Ectodermal cell (in vitro differentiated cells): ENCODE data around the gene DPEP2.

Experiments used
- H3K27ac ChIP-seq: 2 replicates; pipeline ENCODE4 v1.7.0; 2013; ENCODE audit warnings: mild to moderate bottlenecking, low read depth, low read length; ENCODE audit not compliant: insufficient read depth, poor library complexity, severe bottlenecking
- H3K27me3 ChIP-seq: 2 replicates; pipeline ENCODE4 v1.7.0; 2013; ENCODE audit warnings: mild to moderate bottlenecking, low read length; ENCODE audit not compliant: insufficient read depth, control insufficient read depth, poor library complexity, severe bottlenecking
- H3K36me3 ChIP-seq: one replicate; pipeline ENCODE4 v1.7.0; 2013; ENCODE audit warnings: low read length; ENCODE audit not compliant: control insufficient read depth, insufficient read depth
- H3K4me1 ChIP-seq: one replicate; pipeline ENCODE4 v1.7.0; 2013; ENCODE audit warnings: low read length; ENCODE audit not compliant: control insufficient read depth, insufficient read depth
- H3K4me3 ChIP-seq: 2 replicates; pipeline ENCODE4 v1.7.0; 2013; ENCODE audit warnings: low read depth, low read length, control low read depth; ENCODE audit not compliant: insufficient read depth
- H3K9me3 ChIP-seq: 2 replicates; pipeline ENCODE4 v1.7.0; 2013; ENCODE audit warnings: mild to moderate bottlenecking, low read length, moderate library complexity; ENCODE audit not compliant: control insufficient read depth
- WGBS, 2 experiments: methylation state at CpG; one replicate each; pipeline ENCODE4 v1.1.7; 2013; ENCODE audit warnings: missing lambda C conversion rate in 2 of 2; 5-methylcytosine and 5-hydroxymethylcytosine counted together

The DPEP2 gene

GRCh38 chr16:67954421-67955196 is 44.7 kb downstream of the DPEP2 start:
- Histone ChIP-seq H3K9me3 (no peaks in the 10 kb centered on the region), H3K4me3 (no peak overlapping the region), H3K36me3 (no peaks in the 10 kb centered on the region), H3K4me1 (no peaks in the 10 kb centered on the region), H3K27me3 (no peaks in the 10 kb centered on the region), H3K27ac (no peak overlapping the region)
- WGBS, 2 experiments, result 94 to 97% methylated on average over 10 of the region's 10 CpGs

GRCh38 chr16:67953641-67954375 is 45.5 kb downstream of the DPEP2 start:
- 93 to 94% methylated on average over 7 of the region's 8 CpGs for WGBS, 2 experiments
- no peaks in the 10 kb centered on the region for H3K4me1 ChIP-seq
- no peaks in the 10 kb centered on the region for H3K36me3 ChIP-seq
- H3K27ac ChIP-seq, result no peak overlapping the region
- no peaks in the 10 kb centered on the region for H3K9me3 ChIP-seq
- no peaks in the 10 kb centered on the region for H3K27me3 ChIP-seq
- H3K4me3 ChIP-seq, result no peak overlapping the region

GRCh38 chr16:67951485-67951884 is 47.8 kb downstream of the DPEP2 start:
- Histone ChIP-seq H3K4me1 (no peaks in the 10 kb centered on the region), H3K9me3 (no peaks in the 10 kb centered on the region), H3K27ac (no peak overlapping the region), H3K36me3 (no peaks in the 10 kb centered on the region), H3K4me3 (no peak overlapping the region), H3K27me3 (no peaks in the 10 kb centered on the region)
- WGBS, 2 experiments, result 93 to 94% methylated on average over 12 of the region's 12 CpGs

GRCh38 chr16:67950335-67950843 is 48.9 kb downstream of the DPEP2 start:
- Histone ChIP-seq H3K27me3 (no peaks in the 10 kb centered on the region), H3K36me3 (no peaks in the 10 kb centered on the region), H3K27ac (no peak overlapping the region), H3K4me1 (no peaks in the 10 kb centered on the region), H3K9me3 (no peaks in the 10 kb centered on the region), H3K4me3 (no peak overlapping the region)
- WGBS, 2 experiments, result 93% methylated on average over 16 of the region's 16 CpGs

- Histone ChIP-seq H3K27me3 (no peaks in the 10 kb centered on the region), H3K4me3 (no peak overlapping the region), H3K9me3 (no peaks in the 10 kb centered on the region), H3K36me3 (no peaks in the 10 kb centered on the region), H3K27ac (no peak overlapping the region), H3K4me1 (peaks cover 5% of the 10 kb centered on the region)
- 94 to 97% methylated on average over 11 of the region's 11 CpGs for WGBS, 2 experiments
These were observed 49.6 kb downstream of the DPEP2 start for GRCh38 chr16:67949645-67950044.

GRCh38 chr16:67948015-67948414 is 51.3 kb downstream of the DPEP2 start:
- Histone ChIP-seq H3K4me1 (peaks cover 19% of the 10 kb centered on the region), H3K4me3 (no peak overlapping the region), H3K27me3 (no peaks in the 10 kb centered on the region), H3K27ac (no peak overlapping the region), H3K36me3 (no peaks in the 10 kb centered on the region), H3K9me3 (no peaks in the 10 kb centered on the region)
- WGBS, 2 experiments, result 95% methylated on average over 15 of the region's 15 CpGs

- no peak overlapping the region for H3K4me3 ChIP-seq
- H3K27ac ChIP-seq, result no peak overlapping the region
- H3K4me1 ChIP-seq, result peaks cover 19% of the 10 kb centered on the region
- H3K36me3 ChIP-seq, result no peaks in the 10 kb centered on the region
- no peaks in the 10 kb centered on the region for H3K9me3 ChIP-seq
- H3K27me3 ChIP-seq, result no peaks in the 10 kb centered on the region
- WGBS, 2 experiments, result 95 to 96% methylated on average over 28 of the region's 28 CpGs
These were observed 52.2 kb downstream of the DPEP2 start for GRCh38 chr16:67946966-67947558.

- peaks cover 19% of the 10 kb centered on the region for H3K4me1 ChIP-seq
- H3K27ac ChIP-seq, result no peak overlapping the region
- no peaks in the 10 kb centered on the region for H3K27me3 ChIP-seq
- H3K4me3 ChIP-seq, result no peak overlapping the region
- no peaks in the 10 kb centered on the region for H3K36me3 ChIP-seq
- H3K9me3 ChIP-seq, result no peaks in the 10 kb centered on the region
- WGBS, 2 experiments, result 95 to 97% methylated on average over 20 of the region's 20 CpGs
These were observed 53.1 kb downstream of the DPEP2 start for GRCh38 chr16:67946128-67946569.

GRCh38 chr16:67945392-67945933 is 53.8 kb downstream of the DPEP2 start:
- Histone ChIP-seq H3K36me3 (no peaks in the 10 kb centered on the region), H3K4me3 (no peak overlapping the region), H3K27ac (no peak overlapping the region), H3K9me3 (no peaks in the 10 kb centered on the region), H3K27me3 (no peaks in the 10 kb centered on the region), H3K4me1 (peaks cover 19% of the 10 kb centered on the region)
- WGBS, 2 experiments, result 95% methylated on average over 24 of the region's 24 CpGs
